NCI-H146 treated with DMSO at 0.1 percent for 48 hours (cell line): ENCODE measurements around the gene MSI2.

Experiments used
- DNase-seq: peaks from one replicate; lab custom pipeline; 2025; ENCODE audit not compliant: unreplicated experiment; lab: John Stamatoyannopoulos, UW

The MSI2 gene

GRCh38 chr17:57269052-57269451 lies 12.7 kb downstream of the MSI2 start:
- DNase-seq = no peak

- no peak for DNase-seq
Measured at GRCh38 chr17:57269598-57270255, 13.4 kb downstream of the MSI2 start.

GRCh38 chr17:57270801-57271245 lies 14.5 kb downstream of the MSI2 start:
- DNase-seq = no peak

GRCh38 chr17:57271821-57272220 lies 15.5 kb downstream of the MSI2 start:
- DNase-seq = no peak

GRCh38 chr17:57273490-57273889 lies 17.2 kb downstream of the MSI2 start:
- no peak for DNase-seq

- DNase-seq = no peak
Measured at GRCh38 chr17:57274162-57274561, 17.8 kb downstream of the MSI2 start.

- DNase-seq = no peak
Measured at GRCh38 chr17:57275071-57275764, 18.9 kb downstream of the MSI2 start.

GRCh38 chr17:57276621-57277020 lies 20.3 kb downstream of the MSI2 start:
- DNase-seq = no peak

- no peak for DNase-seq
Measured at GRCh38 chr17:57277923-57278604, 21.7 kb downstream of the MSI2 start.

- no peak for DNase-seq
Measured at GRCh38 chr17:57278740-57279387, 22.5 kb downstream of the MSI2 start.

- DNase-seq = no peak
Measured at GRCh38 chr17:57279432-57279831, 23.1 kb downstream of the MSI2 start.

GRCh38 chr17:57281887-57282286 lies 25.6 kb downstream of the MSI2 start:
- no peak for DNase-seq

GRCh38 chr17:57282296-57282695 lies 26.0 kb downstream of the MSI2 start:
- DNase-seq = no peak

GRCh38 chr17:57283203-57283971 lies 27.1 kb downstream of the MSI2 start:
- DNase-seq = no peak

GRCh38 chr17:57284583-57284982 lies 28.3 kb downstream of the MSI2 start:
- no peak for DNase-seq

- no peak for DNase-seq
Measured at GRCh38 chr17:57284984-57285646, 28.8 kb downstream of the MSI2 start.

- DNase-seq = no peak
Measured at GRCh38 chr17:57285701-57286100, 29.4 kb downstream of the MSI2 start.

- DNase-seq = peak; percentile 69
Measured at GRCh38 chr17:57286399-57287105, 30.2 kb downstream of the MSI2 start.

GRCh38 chr17:57288040-57288772 lies 31.9 kb downstream of the MSI2 start:
- DNase-seq = no peak
